ENCODE measurements around the gene SASH3.

SASH3 gene

DNA sequence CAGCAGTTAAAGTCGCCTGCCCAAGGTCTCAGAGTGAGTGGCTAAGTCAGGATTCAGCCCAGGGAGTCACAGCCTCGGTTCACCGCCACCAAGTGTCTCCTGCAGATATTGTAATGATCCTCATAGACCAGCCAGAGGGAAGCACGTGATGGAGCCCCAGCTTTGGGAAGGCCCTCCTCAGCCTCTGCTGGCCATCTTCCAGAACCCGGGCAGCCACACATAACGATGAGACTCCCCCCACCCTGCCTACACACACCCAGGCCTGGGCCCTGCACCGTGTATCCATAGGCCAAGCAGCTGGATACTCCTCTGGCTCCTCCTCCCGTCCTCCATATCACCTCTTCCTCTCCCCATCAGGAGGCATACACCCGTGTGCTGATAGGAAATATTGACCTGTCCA, 19.6 kb upstream of the SASH3 start:
- DNase-seq, result no peak

GRCh38 chrX:129760981-129761380, 18.8 kb upstream of the SASH3 start:
- no peak for DNase-seq

GRCh38 chrX:129761596-129761995, 18.2 kb upstream of the SASH3 start:
- DNase-seq, result no peak

GRCh38 chrX:129762448-129762847, 17.3 kb upstream of the SASH3 start:
- DNase-seq, result no peak

DNA sequence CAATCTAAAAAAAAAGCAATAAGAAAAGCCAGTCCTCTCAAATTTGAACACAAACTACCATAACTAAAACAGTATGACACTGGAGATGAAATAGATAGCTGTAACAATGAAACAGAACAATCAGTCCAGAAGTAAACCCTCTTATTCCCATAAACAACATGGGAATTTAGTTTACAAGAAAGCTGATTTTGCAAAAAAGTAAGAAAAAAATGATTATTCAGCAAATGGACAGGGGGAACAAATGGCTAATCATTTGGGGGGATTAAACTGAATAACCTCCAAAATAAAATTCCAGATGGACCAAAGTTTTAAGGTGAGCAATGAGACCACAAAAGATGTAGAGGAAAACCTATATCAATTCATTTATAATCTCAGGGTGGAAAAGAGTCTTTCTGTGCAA, 16.1 kb upstream of the SASH3 start:
- no peak for DNase-seq

DNA sequence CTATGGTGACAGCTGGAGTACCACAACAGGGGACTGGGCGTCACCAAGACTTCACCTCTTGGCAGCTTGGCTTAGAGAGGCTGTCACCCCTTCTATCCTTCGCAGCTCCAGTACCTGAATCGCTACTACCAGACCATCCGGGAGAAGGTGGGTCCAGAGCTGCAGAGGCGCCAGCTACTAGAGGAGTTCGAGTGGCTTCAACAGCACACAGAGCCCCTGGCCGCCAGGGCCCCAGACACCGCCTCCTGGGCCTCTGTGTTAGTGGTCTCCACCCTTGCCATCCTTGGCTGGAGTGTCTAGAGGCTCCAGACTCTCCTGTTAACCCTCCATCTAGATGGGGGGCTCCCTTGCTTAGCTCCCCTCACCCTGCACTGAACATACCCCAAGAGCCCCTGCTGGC, 11.6 kb upstream of the SASH3 start:
- no peak for DNase-seq

- no peak for DNase-seq
These were observed 10.9 kb upstream of the SASH3 start for GRCh38 chrX:129768586-129769466.

DNA sequence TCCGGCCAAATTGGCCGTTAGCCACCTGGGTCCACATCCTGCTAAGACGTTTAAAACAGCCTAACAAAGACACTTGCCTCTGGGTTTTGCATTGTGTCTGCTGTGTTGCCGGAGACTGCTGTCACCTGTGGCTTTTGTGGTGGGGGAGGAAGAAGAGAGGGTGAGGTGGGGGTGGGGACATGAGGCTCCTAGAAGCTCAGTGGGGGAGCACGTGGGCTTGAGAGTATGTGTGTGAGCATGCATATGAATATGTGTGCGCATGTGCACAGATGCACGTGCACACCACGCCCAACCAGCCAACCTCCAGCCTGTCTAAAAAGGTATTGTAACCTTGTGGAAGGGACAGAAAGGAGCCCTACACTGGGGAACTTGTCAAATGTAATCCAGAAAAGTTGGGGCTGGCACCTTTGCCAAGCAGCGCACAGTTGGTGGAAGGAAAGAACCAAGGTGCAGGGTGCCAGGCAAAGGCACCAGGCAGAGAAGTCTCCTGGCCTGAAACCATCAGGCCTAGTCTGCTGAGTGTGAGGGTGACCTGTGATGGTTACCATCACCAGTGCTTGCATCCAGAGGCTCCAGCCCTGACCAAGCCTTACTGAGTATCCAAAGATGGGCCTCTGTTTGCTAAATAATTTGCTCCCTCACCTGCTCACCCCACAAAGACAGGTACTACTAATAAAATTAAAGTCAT, 10.1 kb upstream of the SASH3 start:
- peak; percentile 56 for DNase-seq

DNA sequence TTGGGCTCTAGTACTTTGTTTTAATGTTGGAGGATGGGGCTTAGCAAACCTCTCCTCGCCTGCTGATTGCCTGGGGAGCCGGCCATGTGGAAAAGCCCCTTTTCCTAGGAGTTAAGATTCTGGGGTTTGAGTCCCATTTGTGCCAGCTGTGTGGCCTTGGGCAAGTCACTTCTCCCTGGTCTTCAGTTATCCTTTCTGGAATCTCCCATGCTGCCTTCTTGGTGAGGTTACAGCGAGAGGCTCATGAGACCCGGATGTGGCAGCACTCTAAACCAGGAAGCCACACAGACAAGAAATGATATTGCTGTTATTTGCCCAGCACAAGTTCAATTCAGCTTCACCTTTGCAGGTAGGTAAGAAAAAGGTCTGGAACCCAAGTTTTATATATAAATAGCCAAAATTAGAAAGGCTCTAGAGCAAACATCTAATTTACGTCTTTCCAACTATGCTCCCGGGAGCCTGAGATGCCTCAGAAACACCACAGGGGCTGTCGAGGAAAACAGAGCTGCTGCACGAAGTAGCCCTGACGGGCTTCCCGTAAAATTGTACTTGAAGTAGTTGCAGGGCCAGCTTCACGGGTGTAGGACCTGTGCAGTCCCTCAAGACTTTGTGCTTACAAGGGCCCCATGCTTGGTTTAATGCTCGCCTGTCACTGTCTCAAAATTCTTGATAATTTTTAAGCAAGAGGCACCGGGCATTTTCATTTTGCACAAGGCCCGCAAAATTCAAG, 8.3 kb upstream of the SASH3 start:
- DNase-seq, result no peak

DNA sequence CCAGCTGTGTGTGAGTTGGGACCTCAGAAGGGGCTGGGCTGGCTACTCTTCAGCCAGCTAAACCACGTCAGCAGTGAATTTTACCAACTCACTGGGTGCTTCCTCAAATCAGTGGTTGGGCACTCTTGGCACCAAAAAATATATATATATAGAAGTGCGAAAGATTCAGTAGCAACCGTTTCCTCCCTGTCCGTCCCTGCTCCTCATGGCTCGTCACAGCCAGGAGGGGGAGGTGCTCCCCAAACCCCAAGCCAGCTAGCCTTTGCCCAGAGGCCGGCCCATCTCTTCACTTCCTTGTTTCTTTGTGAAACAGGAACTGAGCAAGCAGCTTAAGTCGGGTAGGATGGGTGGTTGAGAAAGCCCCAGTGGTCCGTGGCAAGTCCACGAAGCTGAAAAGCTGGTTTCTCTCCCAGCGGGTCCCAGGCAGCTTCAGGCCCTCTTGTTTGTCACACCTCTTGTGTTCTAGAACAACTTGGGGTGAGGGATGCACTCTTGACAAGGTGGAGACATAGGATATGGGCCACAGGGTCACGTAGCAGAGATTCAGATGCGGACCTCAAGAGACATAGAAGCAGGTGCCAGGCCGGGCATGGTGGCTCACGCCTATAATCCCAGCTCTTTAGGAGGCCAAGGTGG, 6.8 kb upstream of the SASH3 start:
- DNase-seq, result no peak

DNA sequence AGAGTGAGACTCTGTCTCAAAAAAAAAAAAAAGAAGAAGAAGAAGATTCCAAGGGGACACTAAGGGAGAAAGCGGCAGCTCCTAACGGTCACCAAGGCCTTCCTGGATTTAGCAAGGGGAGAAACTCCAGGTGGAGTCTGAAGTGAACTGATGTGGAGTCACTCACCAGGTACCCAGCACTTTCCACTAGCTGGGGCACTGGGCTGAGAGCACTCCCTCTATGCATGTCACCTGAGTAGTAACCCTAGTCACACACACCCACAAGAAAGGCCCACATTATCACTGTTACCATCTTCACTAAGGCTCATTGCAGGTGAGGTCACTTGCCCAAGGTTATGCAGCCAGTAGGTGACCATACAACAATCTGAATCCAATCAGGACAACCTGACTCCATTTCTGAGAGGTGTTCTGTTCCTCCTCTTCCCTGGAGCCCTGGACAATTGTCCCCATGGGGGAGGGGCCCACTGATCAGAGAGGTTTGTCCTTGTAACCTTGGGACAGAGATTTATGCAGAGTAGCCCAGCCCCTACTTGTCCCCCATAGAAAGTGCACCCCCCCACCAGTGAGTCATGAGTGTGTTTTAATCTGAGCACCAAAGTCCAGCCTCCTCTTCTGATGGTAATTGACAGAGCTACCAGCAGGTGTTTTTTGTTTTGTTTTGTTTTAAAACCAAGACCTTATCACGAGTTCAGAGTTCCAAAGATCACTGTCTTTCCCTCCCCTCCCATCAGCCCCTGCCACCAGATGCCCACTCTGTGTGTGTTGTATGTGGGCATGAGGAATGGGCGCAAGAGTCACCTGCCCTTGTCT, 5.9 kb upstream of the SASH3 start:
- DNase-seq, result no peak

DNA sequence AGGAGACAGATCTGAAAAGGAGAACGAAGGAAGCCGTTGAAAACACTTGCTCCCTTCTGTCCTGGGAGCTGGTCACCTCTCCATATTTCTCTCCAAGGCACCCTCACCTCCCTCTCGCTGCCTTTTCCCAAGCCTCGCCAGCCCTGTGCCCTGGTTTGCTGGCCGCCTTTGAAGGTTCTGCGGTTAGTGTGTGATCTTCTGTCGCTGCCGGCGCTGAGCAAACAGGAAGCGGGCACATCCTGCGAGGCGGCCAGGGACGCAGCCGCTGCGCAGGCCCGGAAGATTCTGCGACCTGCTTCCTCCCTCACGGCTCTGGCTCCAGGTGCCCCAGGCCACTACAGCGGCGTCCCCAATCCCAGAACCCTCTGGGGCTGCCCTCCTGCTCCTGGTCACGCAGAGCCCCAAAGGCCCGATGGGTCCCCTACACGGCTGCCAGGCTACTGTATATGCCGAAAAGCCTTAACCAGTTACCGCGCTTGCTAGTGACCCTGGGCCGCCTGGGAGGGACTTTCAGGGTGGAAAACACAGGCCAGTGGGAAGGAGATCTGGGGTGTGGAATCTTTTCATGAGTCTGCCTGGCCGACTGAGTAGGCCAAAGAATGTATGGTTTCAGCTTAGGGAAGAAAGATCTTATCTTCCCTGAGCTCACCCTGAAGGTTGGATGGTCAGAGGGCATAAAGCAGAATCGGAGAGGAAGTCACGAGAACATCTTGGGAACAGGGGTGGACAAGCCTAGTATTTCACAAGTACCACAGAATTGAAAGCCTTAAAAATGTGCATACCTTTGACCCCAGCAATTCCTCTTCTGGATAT, 2.3 kb upstream of the SASH3 start:
- DNase-seq, result peak; percentile 42

DNA sequence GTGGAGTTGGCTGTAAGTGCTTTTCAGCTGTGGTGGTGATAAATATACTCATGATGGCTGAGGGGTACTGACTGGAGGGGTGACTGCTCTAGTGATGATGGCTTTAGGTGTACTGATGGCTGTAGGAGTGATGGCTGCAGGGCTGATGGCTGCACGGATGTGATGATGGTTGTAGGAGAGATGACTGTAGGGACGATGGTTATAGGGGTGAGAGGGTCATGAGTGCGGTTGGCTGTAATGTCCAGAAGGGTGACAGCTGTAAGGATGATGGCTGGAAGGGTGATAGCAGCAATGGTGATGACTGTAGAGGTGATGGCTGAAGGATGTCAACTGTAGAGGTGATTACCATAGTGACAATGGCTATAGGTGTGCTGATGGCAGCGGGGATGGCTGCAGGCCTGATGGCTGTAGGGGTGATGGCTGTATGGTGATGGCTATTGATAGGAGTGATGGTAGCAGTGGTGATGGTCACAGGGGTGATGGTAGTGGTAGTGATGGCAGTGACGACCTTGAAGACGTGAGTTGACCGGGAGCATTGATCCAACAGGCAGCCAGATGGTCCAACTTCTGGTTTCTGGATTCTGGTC, 570 bp upstream of the SASH3 start:
- DNase-seq, result no peak

GRCh38 chrX:129780441-129781105, 824 bp downstream of the SASH3 start:
- DNase-seq, result no peak

GRCh38 chrX:129781134-129781672, 1.5 kb downstream of the SASH3 start:
- DNase-seq, result peak; percentile 54

DNA sequence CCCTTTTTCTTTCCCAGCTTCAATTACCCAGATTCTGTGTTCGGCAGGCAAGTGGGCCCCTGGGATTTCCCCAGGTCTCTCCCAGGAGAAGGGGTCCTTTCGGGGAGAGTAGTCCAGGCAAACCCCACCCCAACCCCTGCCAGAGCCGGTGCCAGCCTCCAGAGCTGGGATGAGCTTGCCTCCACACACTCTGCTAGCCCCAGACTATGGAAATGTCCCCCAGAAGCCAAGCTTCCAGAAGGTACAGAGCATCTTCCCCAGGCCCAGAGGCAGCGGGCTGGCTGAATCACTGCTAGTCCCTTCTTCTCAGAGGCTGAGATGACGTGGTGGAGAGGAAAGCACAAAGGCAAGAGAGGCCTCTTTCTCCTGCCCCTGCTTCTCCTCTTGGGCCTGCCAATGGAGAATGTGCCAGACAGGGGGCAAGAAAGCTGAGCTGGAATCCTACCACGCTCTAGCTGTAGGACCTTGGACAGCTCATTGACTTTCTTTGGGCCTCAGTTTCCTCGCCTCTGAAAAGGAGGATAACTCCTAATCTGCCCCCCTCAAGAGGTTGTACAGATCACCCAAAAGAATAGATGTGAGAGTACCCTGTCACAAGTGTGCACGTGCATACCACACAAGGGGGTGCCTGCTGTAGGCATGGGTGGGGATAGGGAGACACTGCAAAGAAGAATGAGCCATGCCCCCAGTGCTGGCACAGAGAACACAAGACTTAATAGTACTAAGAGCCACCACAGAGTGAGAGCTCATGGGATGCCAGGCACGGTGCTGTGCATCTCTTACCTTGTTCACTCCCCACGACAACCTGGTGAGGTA, 2.1 kb downstream of the SASH3 start:
- DNase-seq, result no peak

GRCh38 chrX:129782706-129783105, 3.0 kb downstream of the SASH3 start:
- no peak for DNase-seq

DNA sequence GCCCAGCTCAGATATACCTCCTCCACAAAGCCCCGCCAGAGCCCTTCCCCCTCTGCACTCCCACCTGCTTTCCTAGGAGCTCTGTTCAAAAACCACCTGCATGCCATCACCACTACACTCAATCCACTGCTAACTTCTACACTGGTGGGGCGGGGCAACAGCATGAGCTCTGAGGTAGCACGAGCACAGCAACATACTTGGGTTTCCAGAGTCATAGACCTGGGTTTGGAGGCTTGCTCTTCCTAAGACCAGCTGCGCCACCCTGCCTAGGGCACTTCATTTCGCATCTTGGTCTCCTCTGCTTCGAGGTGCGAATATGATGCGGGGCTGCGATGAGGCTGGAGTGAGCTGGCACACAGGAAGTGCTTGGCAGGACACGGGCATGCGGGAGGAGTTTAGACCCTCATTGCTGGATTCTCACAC, 3.6 kb downstream of the SASH3 start:
- DNase-seq, result no peak

DNA sequence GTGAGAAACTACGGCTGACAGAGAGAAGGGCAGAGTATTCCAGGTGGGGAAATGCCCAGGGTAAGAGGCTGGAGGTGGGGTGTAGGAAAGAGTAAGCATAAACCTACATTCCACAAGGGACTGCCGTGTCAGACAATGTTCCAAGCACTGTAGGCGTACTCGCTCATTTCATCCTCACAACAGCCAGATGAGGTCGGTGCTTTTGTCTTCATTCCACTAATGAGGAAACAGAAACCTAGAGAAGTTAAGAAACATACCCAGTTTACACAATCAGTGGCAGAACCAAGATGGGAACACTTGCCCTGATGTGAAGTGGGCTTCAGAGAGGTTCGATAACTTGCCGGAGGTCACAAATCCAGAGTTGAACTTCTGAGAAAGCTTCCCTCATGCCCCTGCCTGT, 4.6 kb downstream of the SASH3 start:
- no peak for DNase-seq

All from activated T-cell treated with anti-CD3 and anti-CD28 coated beads for 4 hours (primary cell).